Measurements from ENCODE around the gene TRAPPC14. TPM values are rescaled to one million over a fixed set of nuclear protein-coding genes. Genes with fewer than 3 reads are reported as not detected.

The TRAPPC14 gene
- total and polyA plus RNA-seq, 9 of the 15 experiments (the other 6 are each of a cell fraction or from before 2014, with no cell fraction given) = 0.42 to 45.9 (median 18.2) TPM

GRCh38 chr7:100132697-100133151 lies 25.8 kb downstream of the TRAPPC14 start (continued):
- TF ChIP-seq, protein P1, sequence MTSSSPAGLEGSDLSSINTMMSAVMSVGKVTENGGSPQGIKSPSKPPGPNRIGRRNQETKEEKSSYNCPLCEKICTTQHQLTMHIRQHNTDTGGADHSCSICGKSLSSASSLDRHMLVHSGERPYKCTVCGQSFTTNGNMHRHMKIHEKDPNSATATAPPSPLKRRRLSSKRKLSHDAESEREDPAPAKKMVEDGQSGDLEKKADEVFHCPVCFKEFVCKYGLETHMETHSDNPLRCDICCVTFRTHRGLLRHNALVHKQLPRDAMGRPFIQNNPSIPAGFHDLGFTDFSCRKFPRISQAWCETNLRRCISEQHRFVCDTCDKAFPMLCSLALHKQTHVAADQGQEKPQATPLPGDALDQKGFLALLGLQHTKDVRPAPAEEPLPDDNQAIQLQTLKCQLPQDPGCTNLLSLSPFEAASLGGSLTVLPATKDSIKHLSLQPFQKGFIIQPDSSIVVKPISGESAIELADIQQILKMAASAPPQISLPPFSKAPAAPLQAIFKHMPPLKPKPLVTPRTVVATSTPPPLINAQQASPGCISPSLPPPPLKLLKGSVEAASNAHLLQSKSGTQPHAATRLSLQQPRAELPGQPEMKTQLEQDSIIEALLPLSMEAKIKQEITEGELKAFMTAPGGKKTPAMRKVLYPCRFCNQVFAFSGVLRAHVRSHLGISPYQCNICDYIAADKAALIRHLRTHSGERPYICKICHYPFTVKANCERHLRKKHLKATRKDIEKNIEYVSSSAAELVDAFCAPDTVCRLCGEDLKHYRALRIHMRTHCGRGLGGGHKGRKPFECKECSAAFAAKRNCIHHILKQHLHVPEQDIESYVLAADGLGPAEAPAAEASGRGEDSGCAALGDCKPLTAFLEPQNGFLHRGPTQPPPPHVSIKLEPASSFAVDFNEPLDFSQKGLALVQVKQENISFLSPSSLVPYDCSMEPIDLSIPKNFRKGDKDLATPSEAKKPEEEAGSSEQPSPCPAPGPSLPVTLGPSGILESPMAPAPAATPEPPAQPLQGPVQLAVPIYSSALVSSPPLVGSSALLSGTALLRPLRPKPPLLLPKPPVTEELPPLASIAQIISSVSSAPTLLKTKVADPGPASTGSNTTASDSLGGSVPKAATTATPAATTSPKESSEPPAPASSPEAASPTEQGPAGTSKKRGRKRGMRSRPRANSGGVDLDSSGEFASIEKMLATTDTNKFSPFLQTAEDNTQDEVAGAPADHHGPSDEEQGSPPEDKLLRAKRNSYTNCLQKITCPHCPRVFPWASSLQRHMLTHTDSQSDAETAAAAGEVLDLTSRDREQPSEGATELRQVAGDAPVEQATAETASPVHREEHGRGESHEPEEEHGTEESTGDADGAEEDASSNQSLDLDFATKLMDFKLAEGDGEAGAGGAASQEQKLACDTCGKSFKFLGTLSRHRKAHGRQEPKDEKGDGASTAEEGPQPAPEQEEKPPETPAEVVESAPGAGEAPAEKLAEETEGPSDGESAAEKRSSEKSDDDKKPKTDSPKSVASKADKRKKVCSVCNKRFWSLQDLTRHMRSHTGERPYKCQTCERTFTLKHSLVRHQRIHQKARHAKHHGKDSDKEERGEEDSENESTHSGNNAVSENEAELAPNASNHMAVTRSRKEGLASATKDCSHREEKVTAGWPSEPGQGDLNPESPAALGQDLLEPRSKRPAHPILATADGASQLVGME (CRISPR knock-in tag; IDR thresholded peaks at IDR 0.05) = 0 out of 2 replicates have a peak, but pooled peaks have one; percentile 43
- TF ChIP-seq RNF2 (IDR thresholded peaks at IDR 0.05) = no peak
- TF ChIP-seq RAD21 (CRISPR knock-in tag; conservative IDR thresholded peaks at IDR 0.05 in 1 of 2, IDR thresholded peaks at IDR 0.05 in 1 of 2) = peak; percentile 99
- 0 out of 2 replicates have a peak, but pooled peaks have one; percentile 40 for TF ChIP-seq NFATC3 (IDR thresholded peaks at IDR 0.05)
- no peak for TF ChIP-seq IRF2 (CRISPR knock-in tag; IDR thresholded peaks at IDR 0.05)
- no peak for TF ChIP-seq TCF7L2 (IDR thresholded peaks at IDR 0.05; ENCODE audit: low read depth, low read length)
- no peak for TF ChIP-seq RHOXF2B (CRISPR knock-in tag; conservative IDR thresholded peaks at IDR 0.05)
- no peak for TF ChIP-seq ZNF316 (IDR thresholded peaks at IDR 0.05)
- TF ChIP-seq DDX20 (tag; IDR thresholded peaks at IDR 0.05; ENCODE audit: low read depth) = no peak
- no peak for TF ChIP-seq POLR2AphosphoS2 (IDR thresholded peaks at IDR 0.05; ENCODE audit: low read length)
- TF ChIP-seq, protein P2, sequence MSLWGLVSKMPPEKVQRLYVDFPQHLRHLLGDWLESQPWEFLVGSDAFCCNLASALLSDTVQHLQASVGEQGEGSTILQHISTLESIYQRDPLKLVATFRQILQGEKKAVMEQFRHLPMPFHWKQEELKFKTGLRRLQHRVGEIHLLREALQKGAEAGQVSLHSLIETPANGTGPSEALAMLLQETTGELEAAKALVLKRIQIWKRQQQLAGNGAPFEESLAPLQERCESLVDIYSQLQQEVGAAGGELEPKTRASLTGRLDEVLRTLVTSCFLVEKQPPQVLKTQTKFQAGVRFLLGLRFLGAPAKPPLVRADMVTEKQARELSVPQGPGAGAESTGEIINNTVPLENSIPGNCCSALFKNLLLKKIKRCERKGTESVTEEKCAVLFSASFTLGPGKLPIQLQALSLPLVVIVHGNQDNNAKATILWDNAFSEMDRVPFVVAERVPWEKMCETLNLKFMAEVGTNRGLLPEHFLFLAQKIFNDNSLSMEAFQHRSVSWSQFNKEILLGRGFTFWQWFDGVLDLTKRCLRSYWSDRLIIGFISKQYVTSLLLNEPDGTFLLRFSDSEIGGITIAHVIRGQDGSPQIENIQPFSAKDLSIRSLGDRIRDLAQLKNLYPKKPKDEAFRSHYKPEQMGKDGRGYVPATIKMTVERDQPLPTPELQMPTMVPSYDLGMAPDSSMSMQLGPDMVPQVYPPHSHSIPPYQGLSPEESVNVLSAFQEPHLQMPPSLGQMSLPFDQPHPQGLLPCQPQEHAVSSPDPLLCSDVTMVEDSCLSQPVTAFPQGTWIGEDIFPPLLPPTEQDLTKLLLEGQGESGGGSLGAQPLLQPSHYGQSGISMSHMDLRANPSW (CRISPR knock-in tag; IDR thresholded peaks at IDR 0.05) = no peak
- TF ChIP-seq FOSL1 (tag; conservative IDR thresholded peaks at IDR 0.05) = no peak
- no peak for TF ChIP-seq CHD2 (IDR thresholded peaks at IDR 0.05; ENCODE audit: low read depth, low read length)
- no peak for TF ChIP-seq NELFE (IDR thresholded peaks at IDR 0.05; ENCODE audit: insufficient read depth, insufficient read length)
- TF ChIP-seq PHB (CRISPR knock-in tag; IDR thresholded peaks at IDR 0.05) = no peak
- peak; percentile 96 for TF ChIP-seq HDGF (IDR thresholded peaks at IDR 0.05)
- no peak for TF ChIP-seq ZNF766 (CRISPR knock-in tag; conservative IDR thresholded peaks at IDR 0.05)
- TF ChIP-seq KAT2B (IDR thresholded peaks at IDR 0.05; ENCODE audit: low read depth, low read length) = no peak
- no peak for TF ChIP-seq ZBTB43 (CRISPR knock-in tag; IDR thresholded peaks at IDR 0.05)
- TF ChIP-seq HBP1 (CRISPR knock-in tag; IDR thresholded peaks at IDR 0.05) = peak; percentile 52; the same call in 1 of the 2 replicates
